Spleen (tissue), 7 donors: ENCODE results near the gene NUP210L.
"Not testable (repeated sequence)": the region's sequence is repeated elsewhere in the genome, so short reads cannot be mapped to it uniquely, and the experiment has no call there.

ENCODE experiments used
- CTCF ChIP-seq, 11 experiments: fragments of 200-600 bp in 7 of 11; fragments of 450-650 bp in 4 of 11; sonication (generic) in 4 of 11; IDR thresholded peaks in 8 of 11; conservative IDR thresholded peaks in 3 of 11; 1 replicate in 7 of 11; 2 replicates in 4 of 11; pipeline versions ENCODE4 v1.4.0 to v1.8.0; 2016 to 2021; ENCODE audit warnings: antibody characterized with exemption in 11 of 11, inconsistent platforms in 4 of 11, mild to moderate bottlenecking in 1 of 11
- POLR2A ChIP-seq, 3 donors: fragments of 450-650 bp; IDR thresholded peaks; one replicate each; pipeline ENCODE4 v1.5.1; 2017; ENCODE audit warnings: antibody characterized with exemption in 3 of 3, mild to moderate bottlenecking in 1 of 3
- POLR2AphosphoS5 ChIP-seq, 3 donors: sonication (generic); formaldehyde crosslinking; IDR thresholded peaks; one replicate each; pipeline ENCODE4 v1.5.1; 2017; ENCODE audit warnings: antibody characterized with exemption in 3 of 3
- donor health status: DM: no; HTN: no; CAD: no; lungs with moderate emphysema.
- donor health status: DM: no; HTN: no; CAD: no.
- donor health status: DM: no; HTN: no; CAD: no.

- TF ChIP-seq CTCF (IDR thresholded peaks at IDR 0.05 in 8 of 11, conservative IDR thresholded peaks at IDR 0.05 in 3 of 11); POLR2A (IDR thresholded peaks at IDR 0.05); POLR2AphosphoS5 (IDR thresholded peaks at IDR 0.05): not testable (repeated sequence)
Measured at GRCh38 chr1:154012543-154012942, 142.3 kb downstream of the NUP210L start.
